Hematopoietic multipotent progenitor cell treated with erythropoietin and hydrocortisone succinate and interleukin-3 and kit ligand, for 8 days (in vitro differentiated cells): ENCODE results near the gene PDLIM3.
"Not testable (repeated sequence)": the region's sequence is repeated elsewhere in the genome, so short reads cannot be mapped to it uniquely, and the experiment has no call there.

Experiments used
- DNase-seq: peaks from one replicate; pipeline ENCODE4 v3.0.0-alpha.2; 2015

PDLIM3 gene

DNA sequence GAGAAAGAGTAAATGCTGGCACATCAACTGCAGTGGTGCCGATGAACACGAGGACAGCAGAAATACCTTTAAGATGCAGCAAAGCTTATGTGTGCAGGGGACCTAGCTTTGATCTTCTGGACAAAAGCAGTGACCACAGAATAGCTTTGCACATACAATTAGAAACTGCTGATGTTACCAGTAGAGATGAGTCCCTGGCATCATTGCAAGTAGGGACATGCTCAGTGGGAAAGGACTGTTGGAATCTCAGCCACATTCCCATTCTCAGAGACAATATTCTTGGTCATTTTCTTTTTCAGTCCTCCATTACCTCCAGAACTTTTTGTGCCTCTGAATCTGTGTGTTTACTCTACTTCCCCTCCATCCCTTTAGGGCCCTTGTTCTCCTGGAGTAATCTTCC is 16.9 kb upstream of the PDLIM3 start:
- DNase-seq, result no peak

GRCh38 chr4:185550933-185551332 is 15.6 kb upstream of the PDLIM3 start:
- no peak for DNase-seq

- DNase-seq, result no peak
Measured at GRCh38 chr4:185549095-185549639, 13.9 kb upstream of the PDLIM3 start.

DNA sequence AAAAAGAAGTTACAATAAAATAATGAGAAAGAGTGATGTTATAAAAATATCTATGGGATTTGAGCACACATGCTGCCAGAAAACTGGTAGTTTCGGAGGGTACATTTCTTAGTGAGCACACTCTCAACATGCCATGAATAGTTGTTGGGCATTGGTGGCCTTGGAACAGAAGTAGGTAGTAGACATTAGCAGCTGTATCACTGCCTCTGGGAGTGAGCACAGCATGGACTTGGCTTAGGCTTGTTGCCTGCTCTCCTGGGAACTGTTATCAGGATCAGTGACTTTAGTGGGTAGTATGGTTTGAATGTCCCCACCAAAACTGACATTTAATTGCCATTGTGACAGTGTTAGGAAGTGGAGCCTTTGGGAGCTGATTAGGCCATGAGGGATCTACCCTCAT is 13.3 kb upstream of the PDLIM3 start:
- DNase-seq, result no peak

GRCh38 chr4:185546335-185546734 is 11.0 kb upstream of the PDLIM3 start:
- DNase-seq, result no peak

- no peak for DNase-seq
Measured at GRCh38 chr4:185542626-185543315, 7.5 kb upstream of the PDLIM3 start.

- DNase-seq, result no peak
Measured at GRCh38 chr4:185541251-185541727, 6.0 kb upstream of the PDLIM3 start.

- DNase-seq, result no peak
Measured at GRCh38 chr4:185540487-185541120, 5.3 kb upstream of the PDLIM3 start.

DNA sequence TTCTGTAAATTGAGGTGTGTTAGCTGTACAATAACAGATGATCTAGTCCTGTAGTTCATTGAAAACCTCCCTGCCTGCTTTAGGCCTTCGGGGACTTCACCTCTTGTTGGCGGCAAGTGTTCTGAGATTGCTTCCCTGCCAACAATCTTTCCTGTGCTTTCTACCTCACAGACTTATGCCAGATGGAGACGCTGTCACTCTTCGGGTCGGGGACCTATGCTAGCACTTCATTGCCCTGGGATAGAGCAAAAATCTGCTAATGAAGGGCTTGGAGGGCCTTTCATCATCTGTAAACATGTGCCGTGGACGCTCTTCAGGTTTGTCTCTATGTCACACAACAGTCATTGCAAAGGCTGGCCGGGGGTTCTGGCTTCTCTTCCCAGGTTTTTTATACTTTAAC is 4.7 kb upstream of the PDLIM3 start:
- DNase-seq, result no peak

- DNase-seq, result no peak
Measured at GRCh38 chr4:185538806-185539205, 3.5 kb upstream of the PDLIM3 start.

DNA sequence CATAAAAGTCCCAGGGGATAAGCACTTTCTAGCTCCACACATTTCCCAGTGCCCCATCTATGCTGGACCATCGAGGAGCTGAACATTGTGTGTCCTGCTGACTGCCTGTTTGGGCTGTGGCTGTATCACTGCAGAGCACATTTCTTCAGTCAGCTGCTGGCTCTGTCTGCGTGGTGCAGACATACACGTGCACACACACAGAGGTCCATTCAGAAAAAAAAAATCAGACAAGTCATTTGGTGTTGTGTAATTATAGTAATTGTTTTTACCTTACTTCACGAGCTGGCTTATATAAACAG is 1.1 kb upstream of the PDLIM3 start:
- no peak for DNase-seq

- DNase-seq, result no peak
Measured at GRCh38 chr4:185535612-185536410, 504 bp upstream of the PDLIM3 start.

DNA sequence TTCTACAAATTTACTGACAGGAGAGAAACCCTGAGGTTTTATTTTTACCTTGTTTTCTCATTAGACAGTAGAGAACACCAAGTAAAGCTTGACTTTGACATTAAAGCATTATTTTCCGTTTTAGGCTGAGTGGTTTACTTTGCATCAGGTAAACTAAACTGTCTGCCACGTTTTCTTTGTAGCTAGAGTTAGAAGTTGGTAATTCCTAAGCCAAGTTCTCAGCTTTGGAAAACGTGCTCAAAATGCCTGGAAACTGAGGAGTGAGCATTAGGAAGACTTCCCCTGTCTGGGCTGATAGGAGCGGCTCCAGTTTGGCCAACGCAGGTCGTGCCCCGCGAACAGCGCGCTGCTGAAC is 819 bp downstream of the PDLIM3 start:
- DNase-seq, result no peak

DNA sequence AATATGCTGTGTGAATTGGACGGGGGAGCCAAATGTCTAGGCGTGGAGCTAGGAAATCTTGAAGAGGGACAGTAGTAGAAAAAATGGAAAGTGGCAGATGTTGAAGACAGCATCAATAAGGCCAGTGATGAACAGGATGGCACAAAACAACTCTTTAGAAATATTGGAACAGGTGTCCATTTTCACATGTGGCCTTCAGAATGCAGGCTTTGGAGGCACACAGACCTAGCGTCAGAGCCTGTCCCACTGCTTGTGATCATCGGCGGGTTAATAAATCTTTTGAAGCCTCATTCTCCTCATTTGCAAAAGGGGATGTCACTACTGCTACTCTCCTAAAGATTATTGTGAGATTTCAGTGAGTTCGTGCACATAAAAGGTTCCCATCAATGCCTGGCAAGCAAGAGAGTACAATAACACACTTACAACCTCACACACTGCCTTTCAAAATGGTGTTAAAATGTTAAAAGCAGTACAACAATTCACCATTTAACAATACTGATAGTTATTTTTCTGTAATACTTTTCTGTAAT is 2.4 kb downstream of the PDLIM3 start:
- DNase-seq, result no peak

DNA sequence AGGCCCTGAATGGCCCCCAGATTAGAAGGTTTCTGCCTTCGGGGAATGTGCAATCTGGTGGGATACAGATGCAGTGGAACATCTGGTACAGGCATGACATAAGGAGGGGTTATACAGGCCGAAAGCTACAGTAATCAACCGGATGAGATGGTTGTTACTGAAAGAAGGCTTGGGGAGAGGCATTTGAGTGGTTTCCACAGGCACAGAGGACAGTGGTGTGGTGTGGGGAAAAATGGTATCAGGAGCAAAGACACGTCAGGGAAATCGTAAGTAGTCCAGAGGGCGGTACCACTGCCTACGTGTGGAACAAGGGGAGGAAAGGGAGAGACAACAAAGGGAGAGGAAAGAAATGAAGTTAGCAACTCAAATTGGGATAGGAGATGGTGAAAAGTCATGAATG is 3.0 kb downstream of the PDLIM3 start:
- DNase-seq, result no peak

DNA sequence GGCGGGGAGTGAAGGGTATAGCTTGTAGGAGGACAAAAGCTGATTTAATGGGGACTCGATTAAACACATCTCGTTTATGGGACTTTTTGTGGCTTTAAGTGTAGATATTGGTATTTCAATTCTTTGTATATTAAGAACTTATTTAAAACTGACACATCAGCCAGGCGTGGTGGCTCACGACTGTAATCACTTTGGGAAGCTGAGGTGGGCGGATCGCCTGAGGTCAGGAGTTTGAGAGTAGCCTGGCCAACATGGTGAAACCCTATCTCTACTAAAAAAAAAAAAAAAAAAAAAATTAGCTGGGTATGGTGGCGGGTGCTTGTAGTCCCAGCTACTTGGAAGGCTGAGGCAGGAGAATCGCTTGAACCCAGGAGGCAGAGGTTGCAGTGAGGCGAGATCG is 3.7 kb downstream of the PDLIM3 start:
- DNase-seq, result not testable (repeated sequence)

- no peak for DNase-seq
Measured at GRCh38 chr4:185529413-185529812, 5.9 kb downstream of the PDLIM3 start.

GRCh38 chr4:185524888-185525863 is 10.1 kb downstream of the PDLIM3 start:
- DNase-seq, result no peak

DNA sequence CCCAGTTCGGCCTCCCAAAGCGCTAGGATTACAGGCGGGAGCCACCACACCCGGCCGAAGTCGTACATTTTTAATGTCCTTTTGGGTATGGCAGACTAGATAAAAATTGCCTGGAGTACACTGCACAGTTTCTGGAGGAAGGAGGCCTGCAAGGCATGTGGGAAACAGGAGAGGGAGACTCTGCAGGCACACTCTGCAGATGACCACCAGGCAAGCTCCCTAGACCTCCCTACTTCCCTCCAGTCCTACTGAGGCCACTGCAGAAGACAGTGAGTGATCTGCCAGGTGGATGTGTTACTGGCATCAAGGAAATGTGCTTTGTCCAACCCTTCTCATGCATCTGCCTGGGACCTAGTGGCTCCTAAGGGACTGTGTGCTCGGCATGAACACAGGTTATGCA is 11.4 kb downstream of the PDLIM3 start:
- DNase-seq, result no peak

DNA sequence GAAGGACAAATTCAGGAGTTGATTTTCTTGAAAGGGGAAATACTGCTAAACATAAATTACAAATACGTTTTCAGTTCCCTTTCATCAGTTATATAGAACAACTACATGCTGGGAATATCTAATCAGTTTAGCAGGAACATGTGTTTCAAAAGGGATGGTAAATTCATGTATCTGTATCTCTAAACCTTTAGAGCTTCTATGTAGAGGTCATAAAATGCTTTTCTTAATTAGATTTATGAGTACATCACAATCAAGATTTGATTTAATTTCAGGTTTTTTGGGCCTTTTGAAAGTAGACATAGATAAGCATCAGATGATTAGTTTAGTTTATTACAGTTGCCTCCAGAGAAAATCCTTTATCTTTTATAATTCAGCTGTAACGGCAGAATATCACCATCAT is 12.9 kb downstream of the PDLIM3 start:
- DNase-seq, result no peak

- DNase-seq, result no peak
Measured at GRCh38 chr4:185520119-185520518, 15.2 kb downstream of the PDLIM3 start.

GRCh38 chr4:185518494-185518893 is 16.8 kb downstream of the PDLIM3 start:
- no peak for DNase-seq
